LHCN-M2 (cell line): ENCODE data around the gene CNTN4. TPM values are rescaled to one million over a fixed set of nuclear protein-coding genes. Genes with fewer than 3 reads are reported as not detected.

ENCODE experiments used
- DNase-seq: peaks from one replicate; pipeline ENCODE4 v3.0.0-alpha.2; 2012; ENCODE audit warnings: low read depth
- total RNA-seq: library from RNA; depleted of rRNA; stranded (reverse); fragments of >200 nt; gene quantifications from 2 replicates; pipeline ENCODE4 v1.2.3, GENCODE V29; 2014

CNTN4 gene
- total RNA-seq, 1 experiment from 2014 or later: not detected

DNA sequence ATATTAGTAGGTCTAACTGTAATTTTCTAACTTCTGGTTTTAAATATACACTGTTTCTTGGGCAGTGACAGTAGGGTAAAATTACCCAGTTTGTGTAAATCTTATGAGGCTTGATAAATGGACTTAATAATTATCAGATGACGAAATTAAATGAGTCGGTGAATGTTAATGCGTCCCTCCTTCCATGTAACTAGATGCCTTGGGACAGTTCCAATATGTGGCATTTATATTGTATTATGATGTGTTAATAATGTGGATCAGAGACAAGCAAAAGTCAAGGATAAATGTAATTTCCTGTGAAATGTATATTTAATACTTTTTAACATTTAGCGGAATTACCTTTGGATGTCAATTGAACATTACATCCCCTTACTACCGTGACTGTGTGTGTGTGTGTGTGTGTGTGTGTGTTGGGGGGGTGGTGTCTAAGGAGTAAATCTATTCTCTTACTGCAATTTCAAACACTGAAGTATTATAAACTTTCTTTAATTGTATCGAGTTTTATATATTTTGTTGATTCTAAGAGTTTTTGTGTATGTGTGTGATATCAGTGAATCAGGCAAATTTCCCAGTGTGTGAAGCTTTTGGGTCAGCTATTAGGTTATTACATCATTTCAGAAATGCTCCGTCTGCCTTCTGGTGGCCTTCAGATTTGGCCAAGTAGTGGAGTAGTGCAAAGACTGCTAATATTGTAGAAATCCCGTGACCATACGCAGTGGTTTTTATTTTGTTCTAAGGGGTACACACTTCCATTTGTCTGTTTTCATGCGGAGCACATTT lies 50.1 kb downstream of the CNTN4 start:
- DNase-seq: no peak

DNA sequence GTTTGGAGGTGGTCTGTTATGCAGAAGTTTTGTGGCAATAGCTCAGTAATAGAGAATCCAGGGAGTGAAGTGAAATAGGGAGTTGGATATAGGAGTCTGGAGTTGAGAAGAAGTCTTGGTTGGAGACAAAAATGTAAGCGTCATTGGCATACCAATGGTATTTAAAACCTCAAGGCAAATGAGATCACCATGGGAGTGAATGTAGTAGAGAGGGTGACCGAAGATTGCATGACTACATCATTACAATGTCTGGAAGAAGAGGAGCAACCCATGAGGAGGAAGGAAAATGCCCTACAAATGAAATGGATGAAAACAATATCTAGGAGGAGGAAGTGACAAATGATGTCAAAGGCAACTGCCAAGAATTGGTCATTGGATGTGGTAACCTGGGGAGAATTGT lies 54.4 kb downstream of the CNTN4 start:
- DNase-seq: no peak

DNA sequence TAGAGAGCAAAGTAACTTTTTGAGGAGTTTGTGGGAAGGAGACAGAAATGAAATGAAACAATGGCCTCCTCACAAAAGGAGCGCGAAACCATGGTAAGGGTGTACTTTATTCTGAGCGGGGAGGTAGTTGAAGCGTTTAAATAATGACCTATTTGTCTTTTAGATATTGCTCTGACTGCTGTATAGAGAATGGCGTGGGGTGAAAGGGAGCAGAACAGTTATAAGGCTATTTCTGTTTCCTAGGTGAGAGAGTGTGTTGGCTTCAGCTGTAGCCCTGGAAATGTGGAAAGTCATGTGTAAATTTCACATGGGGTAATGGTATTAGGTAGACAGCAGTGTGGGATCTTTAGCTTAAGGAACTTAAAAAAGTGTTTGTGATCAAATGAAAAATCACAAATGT lies 54.9 kb downstream of the CNTN4 start:
- DNase-seq: no peak

DNA sequence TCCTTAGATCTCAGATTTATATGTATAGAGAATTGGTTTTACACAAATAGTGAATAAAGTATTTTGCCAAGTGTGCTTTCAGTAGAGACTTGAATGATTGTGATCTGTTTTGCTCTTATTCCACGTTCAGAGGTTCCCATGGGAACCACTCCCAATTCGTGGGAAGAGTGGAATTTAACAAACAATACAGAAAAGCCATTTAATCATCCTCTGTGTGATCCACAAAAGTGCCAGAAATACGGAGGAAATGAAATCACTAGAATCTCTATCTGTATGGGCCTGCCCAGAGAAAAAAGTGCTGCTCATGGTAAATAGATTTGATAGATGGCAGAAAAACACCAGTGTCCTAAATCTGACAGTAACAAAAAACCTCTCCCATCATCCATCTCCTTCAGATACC lies 56.0 kb downstream of the CNTN4 start:
- DNase-seq: no peak

DNA sequence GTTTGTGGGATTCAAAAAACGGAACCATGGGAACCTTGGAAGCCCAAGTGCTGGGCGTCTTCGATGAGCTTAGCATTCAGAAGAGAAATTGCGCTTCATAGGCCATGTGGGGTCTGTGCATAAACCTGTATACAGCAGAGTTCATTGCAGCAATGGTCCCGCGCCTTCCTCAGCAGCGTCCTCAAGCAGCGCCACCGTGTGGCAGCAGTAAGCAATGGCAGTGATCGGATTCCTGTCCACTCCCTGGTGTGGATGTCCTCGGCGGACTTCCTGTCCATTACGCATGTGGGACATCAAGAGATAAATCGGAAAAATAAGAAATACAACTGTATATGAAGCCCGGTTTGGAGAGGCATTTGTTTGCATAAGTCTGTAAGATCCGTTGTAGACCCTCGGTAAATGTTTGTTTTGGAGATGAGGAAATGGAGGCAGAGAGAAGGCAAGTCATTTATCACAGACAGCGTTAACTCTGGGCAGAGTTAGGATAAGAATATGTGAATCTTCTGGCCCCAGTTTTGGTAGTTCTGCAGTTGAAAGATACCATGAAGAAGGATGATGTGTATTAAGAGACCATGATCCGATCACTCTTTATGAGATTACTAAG lies 57.7 kb downstream of the CNTN4 start:
- DNase-seq: no peak

DNA sequence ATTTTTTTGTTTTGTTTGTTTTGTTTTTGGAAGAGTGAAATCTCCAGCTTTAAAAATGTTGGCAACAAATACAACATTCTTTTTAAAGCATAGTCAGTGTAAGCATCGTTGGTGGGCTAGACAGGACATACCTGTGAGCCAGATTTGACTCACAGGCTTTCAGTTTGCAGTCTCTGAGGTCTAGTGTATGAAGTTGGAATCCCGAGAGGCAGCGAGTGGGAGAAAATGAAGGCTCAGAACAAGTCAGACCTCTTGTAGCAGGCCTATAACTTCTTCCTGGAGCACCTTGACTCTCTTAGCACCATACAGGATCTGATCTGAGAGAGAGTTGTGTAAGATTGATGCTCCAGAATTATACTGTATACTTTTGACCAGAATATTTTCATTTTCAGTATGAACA lies 60.2 kb downstream of the CNTN4 start:
- no peak for DNase-seq

DNA sequence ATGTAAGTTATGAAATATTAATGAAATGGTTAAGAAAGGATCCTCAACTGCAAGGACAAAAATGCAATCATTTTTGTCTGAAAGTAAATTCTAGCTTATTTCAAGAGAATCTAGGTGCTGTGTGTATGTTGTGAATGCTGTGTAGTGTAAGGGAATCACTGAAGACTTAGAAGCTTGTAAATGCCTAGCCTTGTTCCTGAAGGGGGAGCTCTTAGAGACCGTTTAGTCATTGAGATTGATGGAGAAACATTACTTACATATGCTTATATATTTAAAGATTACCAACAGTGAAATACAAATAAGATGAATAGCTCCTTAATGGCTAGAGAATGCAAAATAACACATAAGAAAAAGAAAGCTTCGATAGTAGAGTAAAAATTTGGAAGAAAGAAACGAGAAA lies 67.9 kb downstream of the CNTN4 start:
- no peak for DNase-seq

DNA sequence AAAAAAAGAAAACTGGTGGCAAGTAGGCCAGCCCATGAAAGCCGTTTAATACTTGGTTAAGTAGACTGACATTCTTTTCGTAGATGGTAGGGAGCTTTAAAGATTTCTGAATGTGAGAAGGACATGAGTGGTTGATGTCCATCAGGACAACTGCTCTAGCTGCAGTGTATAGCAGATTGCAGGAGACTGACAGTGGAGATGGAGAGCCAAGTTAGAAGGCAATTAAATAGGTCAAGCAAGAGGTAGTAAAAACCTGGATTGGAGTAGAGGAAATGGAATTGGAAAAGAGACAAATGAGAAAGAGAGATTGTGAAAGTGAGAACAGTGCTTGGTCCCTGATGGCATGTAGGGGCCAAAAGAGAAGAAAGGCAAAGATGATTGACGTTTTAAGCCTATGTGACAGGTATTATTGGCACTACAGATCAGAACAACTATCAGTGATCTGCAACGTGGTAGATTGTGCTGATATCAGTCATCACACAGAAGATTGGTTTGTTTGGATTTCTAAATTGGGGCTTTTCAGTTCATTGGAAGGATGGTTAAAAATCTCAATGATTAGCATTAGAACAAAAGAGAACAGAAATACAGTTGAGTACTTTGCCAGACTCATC lies 74.0 kb downstream of the CNTN4 start:
- no peak for DNase-seq

DNA sequence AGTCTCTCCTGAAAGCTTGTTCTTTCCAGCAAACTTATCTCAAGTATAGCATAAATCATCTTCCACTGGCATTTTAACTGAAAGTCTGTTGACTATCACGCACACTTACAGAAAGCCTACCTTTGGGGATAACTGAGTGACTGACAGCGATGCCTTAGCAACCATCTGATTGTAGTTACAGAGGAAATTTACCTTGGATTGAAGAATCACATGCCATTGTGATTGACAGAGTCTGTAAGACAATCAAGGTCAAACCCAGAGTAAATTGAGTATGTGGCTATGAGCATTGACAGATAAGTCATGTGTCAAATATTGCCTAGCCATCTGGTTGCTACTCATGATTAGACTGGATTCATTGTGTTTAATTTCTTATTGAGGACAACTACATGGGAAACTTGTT lies 82.0 kb downstream of the CNTN4 start:
- no peak for DNase-seq

DNA sequence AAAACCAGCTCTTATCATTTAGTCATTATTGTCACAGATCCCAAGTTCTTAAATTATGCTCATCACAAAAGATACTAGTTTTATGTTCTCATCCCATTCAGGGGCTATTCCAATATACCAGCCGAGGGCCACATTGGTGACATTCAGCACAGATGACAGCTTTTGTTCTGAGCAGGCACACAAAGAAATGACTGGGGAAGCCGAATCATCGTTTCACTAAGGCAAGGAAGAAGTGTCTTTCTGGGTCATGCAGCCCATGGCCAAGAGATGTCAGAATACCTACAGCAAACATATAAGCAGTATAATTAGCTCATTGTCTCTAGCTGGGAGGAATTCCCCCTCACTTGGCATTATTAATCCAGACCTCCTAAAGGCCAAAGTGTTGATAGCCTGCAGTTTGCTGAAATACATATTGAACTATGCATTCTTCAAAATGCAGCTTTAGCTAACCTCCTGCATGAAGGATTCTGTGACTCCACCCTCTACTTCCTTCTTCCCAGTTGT lies 100.2 kb downstream of the CNTN4 start:
- DNase-seq: no peak

DNA sequence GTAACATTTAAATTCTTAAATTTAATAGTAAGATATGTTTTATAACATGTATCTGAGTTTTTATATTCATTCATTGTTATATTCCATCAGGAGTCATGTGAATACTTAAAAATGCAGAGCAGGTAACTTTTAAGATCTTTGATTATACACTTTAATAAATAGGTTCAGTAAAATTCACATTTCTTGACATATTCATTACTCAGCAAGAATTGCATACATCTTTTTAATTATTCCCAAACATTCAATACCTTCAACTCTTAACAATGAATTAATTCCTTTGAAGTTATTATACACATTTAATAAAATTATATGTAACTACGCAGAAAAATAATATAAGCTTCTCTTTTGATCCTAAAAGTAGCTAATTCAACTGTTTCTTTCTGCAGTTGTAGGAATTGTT lies 105.4 kb downstream of the CNTN4 start:
- no peak for DNase-seq

DNA sequence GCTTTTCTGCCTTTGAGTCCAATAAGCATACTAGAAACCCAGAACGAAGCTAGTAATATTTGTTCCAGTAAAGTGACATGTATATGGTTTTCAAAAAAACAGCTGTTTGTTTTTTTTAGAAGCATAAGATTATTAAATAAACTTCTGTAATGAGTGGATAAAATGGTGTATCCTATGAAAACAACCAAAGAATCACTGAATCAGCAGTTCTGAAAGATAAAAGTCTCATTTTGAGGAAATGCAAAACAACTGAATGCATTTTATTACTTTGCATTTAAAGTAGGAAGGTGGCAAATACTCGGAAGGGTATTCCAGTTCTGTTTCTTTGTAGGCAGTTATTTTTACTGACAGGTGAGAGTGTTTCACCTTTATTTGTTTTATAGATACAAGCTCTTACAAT lies 107.0 kb downstream of the CNTN4 start:
- no peak for DNase-seq

DNA sequence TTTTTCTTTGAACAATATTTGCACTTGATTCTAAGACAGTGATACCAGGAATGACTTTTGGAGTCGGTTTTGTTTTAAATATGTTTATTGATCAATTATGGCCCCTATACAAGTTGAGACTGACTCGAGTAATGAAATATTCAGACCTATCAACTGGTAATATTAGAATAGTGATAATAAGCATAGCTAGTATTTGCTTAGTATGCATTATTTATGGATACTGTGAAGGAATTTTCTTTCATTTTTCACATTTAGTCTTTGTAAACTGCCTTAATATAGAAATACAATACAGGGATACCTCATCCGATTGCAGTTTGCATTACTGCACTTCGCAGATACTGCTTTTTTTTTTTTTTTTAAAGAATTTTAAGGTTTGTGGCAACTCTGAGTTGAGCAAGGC lies 107.9 kb downstream of the CNTN4 start:
- DNase-seq: no peak

DNA sequence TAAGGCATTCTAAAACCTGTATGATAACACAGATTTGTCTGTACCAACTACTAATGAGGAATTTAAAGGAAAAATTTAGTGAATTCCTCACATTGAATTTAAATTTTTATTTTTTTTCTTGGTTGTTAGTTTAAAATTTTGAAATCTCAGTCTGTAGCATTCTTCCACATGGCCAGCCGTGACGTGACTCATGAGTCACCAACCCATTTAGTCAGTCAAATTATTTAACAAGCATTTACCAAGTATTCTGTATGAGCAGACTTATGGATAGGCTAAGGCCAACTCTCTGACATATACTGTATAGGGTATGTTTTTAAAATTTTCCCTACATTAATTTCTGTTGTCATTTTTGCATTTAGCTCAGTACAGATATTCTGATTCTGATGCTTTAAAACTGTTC lies 112.9 kb downstream of the CNTN4 start:
- DNase-seq: no peak

DNA sequence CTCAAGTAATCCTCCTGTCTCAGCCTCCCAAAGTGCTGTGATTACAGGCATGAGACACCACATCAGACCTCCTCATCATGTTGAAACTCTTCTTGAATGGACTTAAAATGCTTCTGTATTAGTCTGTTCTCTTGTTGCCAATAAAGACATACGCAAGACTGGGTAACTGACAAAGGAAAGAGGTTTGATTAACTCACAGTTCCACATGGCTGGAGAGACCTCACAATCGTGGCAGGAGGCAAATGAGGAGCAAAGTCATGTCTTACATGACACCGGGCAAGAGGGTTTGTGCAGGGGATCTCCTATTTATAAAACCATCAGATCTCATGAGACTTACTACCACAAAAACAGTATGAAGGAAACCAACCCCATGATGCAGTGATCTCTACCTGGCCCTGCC lies 113.5 kb downstream of the CNTN4 start:
- no peak for DNase-seq

DNA sequence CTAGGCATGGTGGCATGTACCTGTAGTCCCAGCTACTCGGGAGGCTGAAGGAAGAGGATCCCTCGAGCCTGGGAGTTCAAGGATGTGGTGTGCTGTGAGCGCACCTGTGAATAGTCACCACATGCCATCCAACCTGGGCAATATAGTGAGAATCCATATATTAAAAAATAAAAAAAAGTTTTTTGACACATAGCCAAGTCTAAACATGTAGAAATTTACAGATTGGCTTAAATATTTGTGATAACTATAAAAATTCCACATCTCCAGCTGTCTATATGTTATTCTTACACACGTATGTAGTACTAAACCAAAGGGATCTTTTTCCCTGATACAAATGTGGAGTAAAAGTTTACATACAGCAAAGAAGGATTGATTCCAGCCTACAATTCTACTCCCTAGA lies 119.7 kb downstream of the CNTN4 start:
- DNase-seq: no peak

DNA sequence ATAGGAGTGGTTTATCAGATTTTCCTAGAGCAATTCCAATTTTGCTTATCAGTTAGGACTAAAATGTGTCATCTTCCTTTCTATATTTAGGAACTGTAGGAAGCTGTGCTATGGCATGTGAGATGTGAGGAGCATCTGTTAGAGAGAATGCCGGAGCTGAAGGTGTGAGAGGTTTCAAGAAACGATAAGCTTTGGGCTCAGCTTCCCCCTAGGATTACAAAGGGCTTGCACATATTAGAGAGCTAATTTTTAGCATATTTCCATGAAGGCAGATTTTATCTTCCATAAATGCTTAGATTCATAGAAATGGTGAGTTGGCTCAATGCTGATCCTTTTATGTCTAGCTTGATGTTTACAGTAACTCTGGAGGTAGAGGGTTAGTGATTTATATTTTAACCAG lies 120.2 kb downstream of the CNTN4 start:
- DNase-seq: no peak

DNA sequence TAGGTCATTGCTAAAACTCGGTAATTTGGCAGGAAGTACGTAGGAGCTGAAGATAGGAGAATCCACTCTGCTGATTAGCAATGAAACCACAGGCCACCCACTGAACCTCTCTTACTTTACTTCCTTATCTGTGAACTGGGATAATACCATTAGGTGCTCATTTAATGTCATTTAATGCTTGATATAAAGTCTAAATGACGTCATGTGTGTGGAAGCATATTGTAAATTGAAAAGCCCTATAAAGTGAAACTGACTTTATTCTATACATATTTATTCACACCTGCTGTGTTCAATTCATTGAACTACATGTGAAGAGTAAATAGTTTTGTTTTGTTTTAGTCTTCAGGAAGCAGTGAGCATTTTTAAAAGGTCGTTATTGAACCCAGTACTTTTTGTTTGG lies 137.5 kb downstream of the CNTN4 start:
- no peak for DNase-seq

DNA sequence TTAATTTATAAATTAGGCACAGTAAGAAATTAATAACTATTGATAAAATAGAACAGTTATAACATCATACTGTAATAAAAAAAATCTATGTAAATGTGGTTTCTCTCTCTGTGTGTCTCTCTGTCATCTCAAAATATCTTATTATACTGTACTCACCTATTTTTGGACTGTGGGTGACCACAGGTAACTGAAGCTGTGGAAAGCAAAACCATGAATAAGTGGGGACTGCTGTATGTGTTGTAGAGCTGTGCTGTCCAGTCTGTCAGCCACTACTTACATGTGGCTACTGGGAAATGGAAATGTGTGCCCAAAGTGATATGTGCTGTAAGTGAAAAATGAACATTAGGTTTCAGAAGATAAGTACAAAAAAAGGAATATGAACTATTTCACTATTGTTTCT lies 145.5 kb downstream of the CNTN4 start:
- DNase-seq: no peak

DNA sequence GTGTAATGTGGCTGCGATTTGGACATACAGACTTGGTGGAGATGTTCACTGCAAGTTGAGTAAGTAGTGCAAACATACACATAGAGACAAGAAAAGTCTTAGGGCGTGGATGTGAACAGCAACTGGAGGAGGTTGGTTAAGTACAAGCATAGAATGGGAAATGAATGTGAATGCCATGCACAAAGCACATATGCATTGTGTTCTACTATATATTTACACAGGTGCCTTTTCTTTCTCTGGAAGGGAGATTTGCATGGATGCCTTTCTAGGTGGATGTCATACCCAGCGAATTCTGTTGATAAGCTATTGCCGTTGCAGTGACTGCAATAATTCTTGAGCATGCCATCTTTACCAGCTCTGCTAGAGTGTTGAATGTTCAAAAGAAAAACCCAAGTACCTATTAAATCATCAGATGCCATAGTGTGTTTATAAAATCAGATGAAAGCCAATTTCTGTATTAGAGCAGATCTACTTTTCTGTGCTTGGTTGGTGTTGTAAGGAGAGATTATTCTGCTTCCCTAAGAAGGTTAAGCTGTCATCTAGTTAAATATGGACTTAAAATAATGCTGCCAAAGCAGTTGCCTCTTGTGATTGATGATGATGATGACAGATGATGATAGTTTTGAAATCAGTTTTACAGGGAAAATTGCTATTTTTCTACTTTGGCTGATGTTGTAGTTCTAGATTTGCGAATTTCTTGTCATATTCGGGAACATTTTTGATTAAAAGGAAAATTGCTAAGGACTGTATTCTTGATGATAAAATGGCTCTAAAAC lies 148.4 kb downstream of the CNTN4 start:
- DNase-seq: no peak

DNA sequence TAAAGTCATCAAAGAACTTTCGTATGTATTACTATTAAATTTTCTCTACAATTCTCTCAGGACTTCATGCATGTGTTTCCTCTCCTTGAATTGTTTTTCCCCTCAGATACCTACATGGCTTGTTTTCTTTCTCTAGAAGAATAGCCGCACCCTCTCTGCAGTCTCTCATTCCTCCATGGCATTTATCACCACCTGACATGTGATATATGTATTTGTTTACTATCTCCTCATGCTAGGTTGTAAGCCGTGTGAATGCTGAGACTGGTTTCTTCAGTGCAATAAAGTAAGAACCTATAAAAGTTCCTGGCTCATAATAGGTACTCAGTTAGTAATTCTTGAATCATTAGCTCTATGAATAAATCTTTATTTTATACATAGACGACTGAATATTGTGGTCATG lies 149.2 kb downstream of the CNTN4 start:
- no peak for DNase-seq

DNA sequence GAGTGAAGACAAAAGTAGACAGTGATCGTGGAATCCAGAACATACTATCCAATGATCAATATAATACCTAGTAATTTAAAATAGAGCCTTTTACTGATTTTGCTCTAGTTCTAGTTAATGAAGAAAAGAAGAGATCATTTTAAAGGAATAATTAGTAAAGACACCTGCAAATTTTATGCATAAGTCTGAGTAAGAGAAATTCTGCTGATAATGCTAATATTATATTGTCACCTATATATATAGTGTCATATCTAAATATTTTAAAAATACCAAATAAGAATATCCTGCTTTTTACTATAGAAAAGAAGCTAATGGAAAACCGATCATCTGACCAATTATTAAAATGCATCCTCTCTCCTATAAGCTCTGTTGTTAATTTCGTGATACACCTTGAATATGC lies 152.1 kb downstream of the CNTN4 start:
- no peak for DNase-seq
